Myometrial cell (primary cell): ENCODE data around the gene NPAT. TPM values are rescaled to one million over a fixed set of nuclear protein-coding genes. Genes with fewer than 3 reads are reported as not detected.

ENCODE experiments used
- total RNA-seq: library from RNA; depleted of rRNA; stranded (reverse); fragments of >200 nt; gene quantifications from 2 replicates; pipeline ENCODE4 v1.2.3, GENCODE V29; 2015

Gene NPAT
- total RNA-seq, result 6.1 and 8.5 TPM in 2 replicates

GRCh38 chr11:108222574-108223347 is at the start of gene NPAT, which contains the start of gene ATM:
TSS of gene NPAT (minus strand) at chr11:108222638. CDS start at chr11:108222536, 102 bp downstream.
TSS of gene ATM (plus strand) at chr11:108223067. CDS start at chr11:108227625, 4,558 bp downstream.

GRCh38 chr11:108121274-108122155 is 100.9 kb downstream of the NPAT start, which contains the start of gene ACAT1:
TSS of gene ACAT1 (plus strand) at chr11:108121567. CDS start at chr11:108121607, 40 bp downstream.

Other genes starting within 250 kb of the NPAT start
- 28.5 and 33.7 TPM in 2 replicates for gene CUL5, start 213.7 kb downstream of the NPAT start, total RNA-seq
- 71.8 and 104 TPM in 2 replicates for gene ACAT1, start 101.1 kb downstream of the NPAT start, total RNA-seq
- 24.8 and 44.7 TPM in 2 replicates for gene ATM, start 429 bp upstream of the NPAT start, total RNA-seq
- gene C11orf65, start 244.9 kb upstream of the NPAT start, total RNA-seq, result 0.29 and 1.1 TPM in 2 replicates